GM21825 (cell line): ENCODE data around the gene KCNQ5.
"Not testable (repeated sequence)": the region's sequence is repeated elsewhere in the genome, so short reads cannot be mapped to it uniquely, and the experiment has no call there.

Source experiments
- ATAC-seq: cut with Tn5 transposase; IDR thresholded peaks from one replicate; pipeline ENCODE4 v1.9.1; 2021; ENCODE audit warnings: mild to moderate bottlenecking, moderate library complexity; ENCODE audit not compliant: unreplicated experiment

KCNQ5 gene

GRCh38 chr6:73227606-73228255, 605.9 kb downstream of the KCNQ5 start:
- no peak for ATAC-seq

- ATAC-seq, result peak; percentile 68
Measured at GRCh38 chr6:73231986-73232391, 610.1 kb downstream of the KCNQ5 start.

GRCh38 chr6:73233048-73233447, 611.2 kb downstream of the KCNQ5 start:
- ATAC-seq, result no peak

- ATAC-seq, result not testable (repeated sequence)
Measured at GRCh38 chr6:73233971-73234370, 612.1 kb downstream of the KCNQ5 start.

- ATAC-seq, result no peak
Measured at GRCh38 chr6:73234733-73235132, 612.9 kb downstream of the KCNQ5 start.

- no peak for ATAC-seq
Measured at GRCh38 chr6:73236144-73236750, 614.4 kb downstream of the KCNQ5 start.

GRCh38 chr6:73240730-73241129, 618.9 kb downstream of the KCNQ5 start:
- ATAC-seq, result no peak

- no peak for ATAC-seq
Measured at GRCh38 chr6:73242001-73242400, 620.1 kb downstream of the KCNQ5 start.
